NK-92 (cell line): ENCODE measurements around the gene NARS2.

Experiments used
- DNase-seq: peaks from one replicate; lab custom pipeline; 2025; ENCODE audit not compliant: unreplicated experiment; lab: John Stamatoyannopoulos, UW

Gene NARS2

DNA sequence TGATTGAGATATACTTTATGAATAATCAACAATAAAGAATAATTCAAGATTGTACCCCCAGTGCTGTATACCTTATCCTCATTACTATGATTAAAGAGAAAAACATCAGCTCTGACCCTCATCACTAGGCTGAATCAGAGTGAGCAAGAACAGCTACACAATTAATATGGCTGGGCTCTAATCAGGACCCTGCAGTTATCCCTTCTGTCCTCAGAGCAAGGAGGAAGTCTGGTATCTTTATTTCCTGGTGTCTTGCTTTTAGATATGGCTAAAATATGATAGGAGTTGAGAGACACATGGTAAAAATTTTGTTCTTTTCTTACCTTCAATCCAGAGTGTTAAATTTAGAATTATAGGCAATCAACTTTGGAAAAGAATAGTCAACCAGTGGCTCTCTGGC, 128.5 kb downstream of the NARS2 start:
- no peak for DNase-seq

GRCh38 chr11:78444726-78445125, 129.9 kb downstream of the NARS2 start:
- no peak for DNase-seq

GRCh38 chr11:78441956-78442355, 132.7 kb downstream of the NARS2 start:
- no peak for DNase-seq

DNA sequence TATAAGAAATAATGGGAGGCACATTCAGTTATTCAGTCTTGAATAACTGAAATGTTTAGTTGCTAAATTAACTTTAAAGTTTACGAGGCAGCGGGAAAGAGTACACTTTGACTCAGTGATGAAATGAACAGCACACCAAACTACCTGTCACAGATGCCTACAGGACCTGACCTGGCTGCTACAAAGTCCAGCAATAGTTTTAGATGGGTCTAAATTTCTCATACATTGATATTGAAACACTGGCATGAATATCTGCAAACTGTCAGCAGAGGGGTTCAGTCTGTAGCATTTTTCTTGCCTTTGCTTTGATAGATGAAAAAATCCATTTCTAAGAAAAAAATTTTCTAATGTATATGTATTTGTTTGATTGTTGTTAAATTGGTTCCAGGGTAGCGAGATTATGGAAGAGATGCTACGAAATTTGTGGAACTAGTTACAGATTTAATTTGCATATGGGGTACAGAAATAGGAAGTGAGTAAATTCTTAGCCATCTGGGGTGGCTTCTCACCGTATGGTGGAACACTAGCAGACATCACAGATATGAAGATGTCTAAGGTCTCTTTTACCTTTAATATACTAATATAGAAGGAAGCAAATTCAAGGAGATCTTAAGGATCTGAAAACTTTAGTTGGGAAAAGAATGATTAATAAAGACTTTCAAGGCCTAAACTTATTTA, 136.2 kb downstream of the NARS2 start:
- no peak for DNase-seq

DNA sequence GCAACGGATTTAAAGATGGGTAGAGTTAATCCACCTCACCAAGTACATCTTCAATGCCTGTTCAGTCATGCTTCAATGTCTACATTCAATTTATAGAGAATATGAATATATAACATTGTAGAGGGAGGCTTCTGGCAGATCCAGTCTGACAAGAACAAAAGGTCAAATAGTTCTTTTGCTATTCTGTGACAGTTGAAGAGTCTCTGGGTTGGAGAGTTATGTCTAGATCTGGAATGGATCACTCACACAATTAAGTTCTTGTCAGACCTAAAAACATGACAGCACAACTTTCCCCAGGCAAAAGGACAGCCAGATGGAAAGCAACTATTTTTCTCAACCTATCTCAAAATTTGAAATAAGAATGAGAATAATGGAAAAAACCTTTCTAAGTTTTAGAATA, 141.7 kb downstream of the NARS2 start:
- no peak for DNase-seq

- no peak for DNase-seq
Measured at GRCh38 chr11:78432058-78432515, 142.6 kb downstream of the NARS2 start.

- no peak for DNase-seq
Measured at GRCh38 chr11:78429660-78430059, 145.0 kb downstream of the NARS2 start.

GRCh38 chr11:78429209-78429608, 145.5 kb downstream of the NARS2 start:
- no peak for DNase-seq

GRCh38 chr11:78428773-78429172, 145.9 kb downstream of the NARS2 start:
- no peak for DNase-seq

DNA sequence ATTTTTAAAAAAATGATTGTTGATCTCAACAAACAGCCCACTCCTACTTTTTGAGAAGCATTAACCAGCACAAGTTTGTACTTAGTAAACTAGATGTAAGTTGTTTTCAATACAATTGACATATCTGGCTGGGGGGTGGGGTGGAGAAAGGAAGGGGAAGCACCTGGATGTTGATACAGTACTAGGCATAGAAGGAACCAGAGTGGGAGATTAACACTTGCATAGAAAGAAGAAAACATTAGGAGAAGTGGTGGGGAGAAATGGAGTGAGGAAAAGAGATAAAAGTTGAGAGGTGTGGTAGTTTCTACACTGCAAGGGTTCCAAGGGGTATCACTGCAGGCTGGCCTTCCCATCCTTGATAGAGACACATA, 146.4 kb downstream of the NARS2 start:
- DNase-seq = no peak

DNA sequence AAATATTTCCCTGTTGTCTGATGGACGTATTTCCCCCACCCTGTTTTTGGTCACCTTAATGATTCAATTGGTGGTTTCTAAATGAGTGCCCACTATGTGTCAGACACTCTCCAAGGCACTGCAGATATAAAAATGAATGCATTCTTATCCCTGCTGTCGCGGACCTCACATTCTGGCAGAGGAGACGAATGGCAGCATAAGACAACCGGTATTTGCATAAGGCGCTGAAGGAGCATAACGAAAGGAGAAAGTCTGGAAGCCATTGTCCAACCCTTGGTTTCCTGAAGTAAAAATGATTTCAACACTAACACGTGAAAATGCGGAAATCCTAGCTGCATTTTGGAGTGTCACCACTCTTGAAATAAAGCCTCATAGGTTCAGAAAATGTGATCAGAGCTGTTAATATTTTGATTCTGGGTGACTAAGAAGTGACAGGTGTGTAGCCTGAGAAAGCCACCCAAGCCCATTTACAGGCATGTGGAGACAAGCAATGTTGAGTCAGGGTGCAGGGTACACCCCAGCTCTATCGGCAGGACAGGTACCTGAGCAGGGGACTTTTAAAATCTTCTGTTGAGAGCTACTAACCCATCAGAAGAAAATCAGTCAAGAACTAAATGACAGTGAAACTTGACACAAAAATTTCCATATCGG, 146.9 kb downstream of the NARS2 start:
- DNase-seq = no peak

GRCh38 chr11:78426845-78427244, 147.8 kb downstream of the NARS2 start:
- no peak for DNase-seq

GRCh38 chr11:78425399-78426070, 149.1 kb downstream of the NARS2 start:
- DNase-seq = no peak

GRCh38 chr11:78424334-78425270, 150.1 kb downstream of the NARS2 start:
- DNase-seq = no peak

DNA sequence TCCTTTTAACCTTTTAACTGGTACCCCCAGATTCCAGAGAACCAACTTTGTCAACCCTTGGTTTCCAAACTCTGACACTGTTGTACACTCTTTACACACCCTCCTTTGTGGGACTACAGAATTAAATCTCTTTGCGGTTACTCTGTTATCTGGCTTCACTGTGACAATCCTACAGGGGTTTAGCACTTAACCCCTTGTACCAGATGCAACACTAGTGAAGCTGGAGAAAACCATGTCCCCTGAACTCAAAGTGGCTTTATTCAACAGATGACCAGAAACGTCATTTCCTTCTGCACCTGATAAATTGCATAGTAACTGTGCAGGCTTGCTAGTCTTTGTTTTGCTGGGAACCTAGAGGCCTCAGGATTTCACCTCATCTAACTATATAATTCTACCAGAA, 151.4 kb downstream of the NARS2 start:
- no peak for DNase-seq

DNA sequence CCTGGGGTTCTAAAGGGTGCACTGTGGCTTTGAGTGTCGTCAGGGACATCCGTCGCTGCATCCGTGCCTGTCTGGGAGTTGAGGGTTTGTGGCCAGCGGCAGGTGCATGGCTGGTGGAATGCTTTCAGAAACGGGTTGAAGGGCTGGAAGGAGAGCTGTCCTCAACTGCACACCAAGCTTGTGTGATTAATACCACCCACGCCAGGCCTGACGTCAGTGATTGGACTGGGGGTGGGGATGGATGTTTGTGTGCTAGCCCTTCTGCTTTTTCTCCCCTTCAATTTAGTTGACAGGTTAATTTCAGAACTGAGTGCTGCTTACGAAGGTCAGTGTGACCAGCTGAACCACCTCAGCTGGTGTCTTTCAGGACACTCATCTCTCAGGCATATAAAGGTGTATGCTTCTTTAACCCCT, 153.9 kb downstream of the NARS2 start:
- no peak for DNase-seq

DNA sequence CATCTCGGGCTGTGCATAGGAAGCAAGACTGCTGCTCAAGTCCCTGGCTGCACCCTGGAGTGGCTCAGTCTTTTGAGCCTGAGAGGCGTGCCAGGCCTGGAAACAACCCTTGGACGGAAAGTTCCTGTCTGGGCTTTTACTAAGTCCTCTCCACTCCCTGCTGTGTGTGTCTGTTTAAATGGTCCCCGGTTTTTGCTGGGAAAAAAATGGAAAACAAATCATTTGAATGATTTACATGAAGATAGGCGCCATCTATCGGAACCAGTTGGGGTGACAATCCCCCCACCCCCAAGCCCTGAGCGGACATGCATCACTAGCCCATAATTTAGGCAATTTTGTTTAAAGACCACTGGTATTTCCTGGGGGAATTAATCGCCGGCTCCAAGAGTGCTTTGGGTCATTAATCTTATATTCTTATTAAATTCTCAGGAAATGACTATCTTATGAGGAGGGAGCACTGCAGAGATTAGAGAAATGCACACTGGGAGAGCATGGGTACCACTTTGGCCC, 154.4 kb downstream of the NARS2 start:
- no peak for DNase-seq

DNA sequence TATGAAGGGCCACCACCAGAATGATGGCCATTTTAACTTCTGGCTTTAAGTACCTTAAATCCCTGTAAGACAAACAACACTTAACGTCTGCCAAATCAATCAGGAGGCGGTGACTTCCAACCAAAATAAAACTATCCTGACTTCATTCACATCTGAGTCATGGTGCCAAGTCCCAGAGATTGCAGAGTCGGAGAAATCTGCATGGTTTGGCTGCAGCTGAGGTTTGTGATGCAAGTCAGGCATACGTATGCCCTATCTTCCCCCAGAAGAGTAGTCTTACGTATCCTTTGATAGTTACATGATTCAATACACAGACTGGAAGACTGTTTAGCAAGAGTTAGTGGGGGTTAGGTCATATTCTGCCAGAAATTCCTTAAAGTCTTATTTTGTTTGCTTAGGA, 155.3 kb downstream of the NARS2 start:
- no peak for DNase-seq

DNA sequence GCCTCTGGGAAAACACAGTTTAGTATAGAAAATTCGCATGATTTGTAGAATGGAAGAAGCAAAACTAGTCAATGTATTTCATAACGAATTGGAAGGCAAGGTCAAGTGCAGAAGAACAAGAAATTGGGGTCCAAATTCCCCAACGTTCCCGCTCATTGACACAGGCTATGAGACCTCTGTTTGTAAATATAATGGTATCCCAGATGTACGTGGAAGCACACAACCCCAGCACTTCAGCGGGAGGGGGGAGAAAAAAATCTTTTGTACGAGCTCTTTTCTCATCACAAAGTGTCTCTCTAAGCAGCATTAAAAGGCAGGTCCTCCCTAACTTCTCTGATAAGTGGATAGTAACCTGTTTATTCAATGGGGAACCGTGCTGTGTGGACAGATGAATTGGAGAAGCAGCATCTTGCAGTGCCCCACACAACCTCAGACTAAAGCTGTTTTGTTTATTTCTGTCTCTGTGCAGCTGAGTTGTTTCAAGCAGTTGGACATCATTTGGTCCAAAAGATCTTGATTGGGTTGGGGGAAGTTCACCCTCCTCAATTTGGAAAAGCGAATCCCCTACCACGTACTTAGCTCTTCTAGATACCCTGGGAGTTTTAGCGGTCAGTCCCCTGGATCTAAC, 156.0 kb downstream of the NARS2 start:
- DNase-seq = no peak

DNA sequence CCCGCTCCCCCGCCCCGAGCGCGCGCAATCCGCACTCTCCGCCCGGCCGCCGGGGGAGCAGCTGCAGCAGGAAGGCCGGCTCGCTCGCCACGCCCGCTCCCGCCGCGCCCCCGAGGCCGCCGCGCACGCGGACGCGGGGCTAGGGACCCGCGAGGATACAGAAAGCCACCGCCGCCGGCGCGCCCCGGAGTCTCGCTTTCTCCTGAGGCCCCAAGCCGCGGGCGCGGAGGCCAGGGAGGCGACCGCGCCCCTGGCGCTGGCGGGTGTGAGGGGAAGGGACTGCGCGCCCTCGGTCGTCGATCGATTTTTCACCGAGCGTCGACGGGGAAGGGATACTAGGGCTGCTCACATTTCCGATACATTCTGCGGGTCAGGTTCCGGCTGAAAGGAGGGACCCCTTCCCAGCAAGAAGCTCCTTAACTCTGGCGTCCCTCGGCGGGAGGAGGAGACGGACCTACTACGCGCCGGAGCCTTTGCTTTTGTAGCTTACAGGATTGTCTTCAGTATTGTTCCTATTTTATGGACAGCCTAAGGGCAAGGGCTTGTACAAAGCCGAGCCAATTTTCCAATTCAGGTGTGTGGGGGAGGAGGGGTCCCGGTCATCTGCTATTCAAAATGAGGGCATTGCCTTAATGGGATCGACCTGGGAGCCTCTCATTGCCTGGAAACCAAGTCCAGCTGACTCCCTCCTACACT, 156.6 kb downstream of the NARS2 start:
- no peak for DNase-seq
